ENCODE data around the gene PALLD. TPM values are rescaled to one million over a fixed set of nuclear protein-coding genes. Genes with fewer than 3 reads are reported as not detected.

Gene PALLD
- total and polyA plus RNA-seq, 2 donors (not counting 3 experiments of a cell fraction or from before 2014, with no cell fraction given): 13.4 to 48.2 TPM

DNA sequence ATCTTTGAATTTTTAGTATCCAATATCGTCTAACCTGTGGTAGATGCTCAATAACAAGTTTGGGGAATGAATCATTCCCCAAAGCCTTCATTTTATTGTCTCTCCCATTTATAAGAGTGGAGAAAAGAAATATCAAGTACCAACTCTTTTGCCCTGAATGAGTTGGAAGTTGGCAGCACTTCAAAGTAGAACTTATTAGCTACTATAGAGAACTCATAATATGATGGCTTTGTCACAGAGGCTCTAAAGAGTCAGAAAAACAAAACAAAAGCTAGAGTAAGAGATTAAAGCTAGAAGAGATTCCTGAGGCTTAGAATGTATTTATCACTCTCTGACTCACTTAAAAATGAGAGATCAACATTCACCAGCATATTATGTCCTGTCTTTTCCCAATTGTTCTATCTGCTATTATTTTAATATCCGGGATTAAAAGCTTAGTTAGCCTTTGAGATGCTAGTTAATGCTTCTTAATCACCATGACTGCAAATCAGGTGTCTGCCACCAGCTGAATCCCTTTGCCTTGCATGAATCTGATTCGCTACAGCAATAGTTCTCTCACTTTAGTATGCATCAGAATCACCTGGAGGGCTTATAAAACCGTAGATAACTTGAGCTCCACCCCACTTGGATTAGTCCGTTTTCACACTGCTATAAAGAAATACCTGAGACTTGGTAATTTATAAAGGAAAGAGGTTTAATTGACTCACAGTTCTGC lies 77.9 kb downstream of the PALLD start:
- intact Hi-C loops (cut with micrococcal nuclease) (no loop called here), dilution Hi-C loops (cut with MboI; ENCODE audit: extremely low pct_ligation_motif_present, low sequenced_read_pairs) (loop anchor here (25.0 kb wide), 1 partner anchor 338 kb away; no protein-coding TSS in a partner anchor)
- TF ChIP-seq GATA2 (IDR thresholded peaks at IDR 0.05; ENCODE audit: insufficient read depth, insufficient read length, low read depth, low read length) (no peak), POLR2AphosphoS5 (IDR thresholded peaks at IDR 0.05; ENCODE audit: insufficient read depth, low read depth, low read length) (no peak), FOS (IDR thresholded peaks at IDR 0.05; ENCODE audit: borderline replicate concordance, insufficient read depth, low read length) (no peak), EZH2 (IDR thresholded peaks at IDR 0.05; ENCODE audit: borderline replicate concordance, low read depth, low read length, severe bottlenecking) (no peak)
- TF ChIP-seq, protein P1, sequence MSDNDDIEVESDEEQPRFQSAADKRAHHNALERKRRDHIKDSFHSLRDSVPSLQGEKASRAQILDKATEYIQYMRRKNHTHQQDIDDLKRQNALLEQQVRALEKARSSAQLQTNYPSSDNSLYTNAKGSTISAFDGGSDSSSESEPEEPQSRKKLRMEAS (IDR thresholded peaks at IDR 0.05; ENCODE audit: insufficient read depth, insufficient read length): no peak
- TF ChIP-seq, protein P2, sequence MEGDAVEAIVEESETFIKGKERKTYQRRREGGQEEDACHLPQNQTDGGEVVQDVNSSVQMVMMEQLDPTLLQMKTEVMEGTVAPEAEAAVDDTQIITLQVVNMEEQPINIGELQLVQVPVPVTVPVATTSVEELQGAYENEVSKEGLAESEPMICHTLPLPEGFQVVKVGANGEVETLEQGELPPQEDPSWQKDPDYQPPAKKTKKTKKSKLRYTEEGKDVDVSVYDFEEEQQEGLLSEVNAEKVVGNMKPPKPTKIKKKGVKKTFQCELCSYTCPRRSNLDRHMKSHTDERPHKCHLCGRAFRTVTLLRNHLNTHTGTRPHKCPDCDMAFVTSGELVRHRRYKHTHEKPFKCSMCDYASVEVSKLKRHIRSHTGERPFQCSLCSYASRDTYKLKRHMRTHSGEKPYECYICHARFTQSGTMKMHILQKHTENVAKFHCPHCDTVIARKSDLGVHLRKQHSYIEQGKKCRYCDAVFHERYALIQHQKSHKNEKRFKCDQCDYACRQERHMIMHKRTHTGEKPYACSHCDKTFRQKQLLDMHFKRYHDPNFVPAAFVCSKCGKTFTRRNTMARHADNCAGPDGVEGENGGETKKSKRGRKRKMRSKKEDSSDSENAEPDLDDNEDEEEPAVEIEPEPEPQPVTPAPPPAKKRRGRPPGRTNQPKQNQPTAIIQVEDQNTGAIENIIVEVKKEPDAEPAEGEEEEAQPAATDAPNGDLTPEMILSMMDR (IDR thresholded peaks at IDR 0.05; ENCODE audit: extremely low read depth in 1 of 2, insufficient read depth in 1 of 2, low read depth in 1 of 2, low read length in 2 of 2): no peak
- no TSS peak for BruUV-seq (replicated peaks)
- no peak overlapping the region for H3K4me2 ChIP-seq (ENCODE audit: insufficient read depth, low read length)
- H3K9me3 ChIP-seq (replicated peaks; ENCODE audit: control insufficient read depth, insufficient read depth, low read length): no peaks in the 10 kb centered on the region
- DNase-seq (ENCODE audit: low read depth, low spot score) (peak; percentile 28), FAIRE-seq (no peak)
- peaks cover 5% of the 10 kb centered on the region for H3K4me1 ChIP-seq (ENCODE audit: control insufficient read depth, extremely low read depth, insufficient read depth, low read length)
- H3K36me3 ChIP-seq (ENCODE audit: control insufficient read depth in 2 of 2, extremely low read depth in 1 of 2, insufficient read depth in 2 of 2, low read length in 2 of 2): no peaks in the 10 kb centered on the region
- no peak overlapping the region for H3K27ac ChIP-seq (ENCODE audit: insufficient read depth, low read depth, low read length)
- ChIA-PET POLR2A (no interaction called here), CTCF (interaction anchor here (0.9 to 2.0 kb wide), 4 partner anchors 9 to 60 kb away, joined by 3 to 12 read pairs (median 7); no protein-coding TSS in a partner anchor)
- no peak overlapping the region for H3K9ac ChIP-seq (replicated peaks; ENCODE audit: extremely low read depth, insufficient read depth, low read length)
- H3K4me3 ChIP-seq (replicated peaks in 1 of 3; ENCODE audit: insufficient read depth in 1 of 3, low read depth in 1 of 3, low read length in 3 of 3): no peak overlapping the region
- H3K79me2 ChIP-seq (ENCODE audit: control insufficient read depth, insufficient read depth, low read length): no peaks in the 10 kb centered on the region
- no peaks in the 10 kb centered on the region for H4K20me1 ChIP-seq (replicated peaks; ENCODE audit: control insufficient read depth, extremely low read depth, insufficient read depth, low read length)
- H2AFZ ChIP-seq (ENCODE audit: low read depth, low read length): no peak overlapping the region
- H3K9me1 ChIP-seq (replicated peaks; ENCODE audit: control insufficient read depth, extremely low read depth, insufficient read depth, low read length): no peaks in the 10 kb centered on the region
- no peaks in the 10 kb centered on the region for H3K27me3 ChIP-seq (ENCODE audit: control insufficient read depth in 2 of 2, insufficient read depth in 2 of 2, low read length in 2 of 2)

Data from endothelial cell of umbilical vein (primary cell).